HG02642 (cell line): ENCODE results near the gene VEZF1.
A peak's percentile ranks its signal among the peaks of the same experiment; 100 is the strongest.

ENCODE experiments used
- ATAC-seq: cut with Tn5 transposase; IDR thresholded peaks from one replicate; pipeline ENCODE4 v1.9.1; 2021; ENCODE audit warnings: mild to moderate bottlenecking; ENCODE audit not compliant: unreplicated experiment, poor library complexity

VEZF1 gene

GRCh38 chr17:58001461-58002124, 13.5 kb upstream of the VEZF1 start:
- no peak for ATAC-seq

DNA sequence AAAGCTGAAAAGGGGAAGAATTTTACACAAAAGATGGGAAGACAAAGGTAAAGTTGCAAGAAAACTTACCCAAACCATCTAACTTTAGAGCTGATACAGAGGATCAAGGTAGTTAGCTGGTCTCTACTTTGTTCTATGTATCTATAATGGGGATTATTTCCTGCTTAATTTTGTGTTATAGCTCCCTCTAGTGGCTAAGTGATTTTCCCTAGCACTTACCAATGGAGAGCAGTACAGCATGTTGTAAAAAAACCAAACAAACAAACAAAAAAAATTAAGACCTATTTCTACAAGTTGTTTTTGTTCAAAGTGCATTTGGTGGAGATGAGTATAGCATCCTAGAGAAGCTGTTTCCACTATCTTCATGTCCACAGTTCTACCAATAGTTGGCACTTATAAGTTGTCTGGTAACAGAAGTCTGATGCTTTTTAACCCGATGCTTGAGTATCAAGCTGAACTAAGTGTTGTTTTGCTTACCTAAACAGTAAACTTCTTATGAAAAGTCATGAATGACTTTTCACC, 11.5 kb upstream of the VEZF1 start:
- no peak for ATAC-seq

DNA sequence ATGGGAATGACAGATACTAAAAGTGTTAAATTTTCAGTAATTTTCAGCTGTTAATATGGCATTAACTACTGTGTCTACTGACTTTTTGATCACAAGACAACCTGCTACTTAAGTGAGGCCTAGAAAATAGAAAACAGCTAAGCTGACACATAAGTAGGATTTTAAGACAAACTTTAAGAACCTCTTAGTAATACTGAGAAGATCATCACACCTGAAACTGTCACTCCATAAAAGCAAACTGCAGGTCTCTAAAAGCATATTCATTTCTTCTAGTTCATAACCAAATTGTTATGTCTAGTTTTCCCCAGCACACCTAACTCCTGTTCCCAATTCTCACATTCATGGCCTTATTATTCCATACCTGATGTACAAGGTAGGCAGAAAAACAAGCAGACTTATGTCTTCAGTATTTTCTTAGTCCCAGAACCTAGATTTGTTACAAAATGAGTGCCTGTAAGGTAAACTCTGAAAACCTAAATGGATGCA, 11.0 kb upstream of the VEZF1 start:
- no peak for ATAC-seq

GRCh38 chr17:57997085-57997809, 9.2 kb upstream of the VEZF1 start:
- no peak for ATAC-seq

- ATAC-seq = peak; percentile 70
These were observed 7.3 kb upstream of the VEZF1 start for GRCh38 chr17:57995076-57995956.

- no peak for ATAC-seq
These were observed 6.4 kb upstream of the VEZF1 start for GRCh38 chr17:57994436-57994835.

GRCh38 chr17:57993471-57994365, 5.7 kb upstream of the VEZF1 start:
- ATAC-seq = no peak

GRCh38 chr17:57991537-57991936, 3.5 kb upstream of the VEZF1 start:
- no peak for ATAC-seq

GRCh38 chr17:57990037-57990436, 2.0 kb upstream of the VEZF1 start:
- no peak for ATAC-seq

DNA sequence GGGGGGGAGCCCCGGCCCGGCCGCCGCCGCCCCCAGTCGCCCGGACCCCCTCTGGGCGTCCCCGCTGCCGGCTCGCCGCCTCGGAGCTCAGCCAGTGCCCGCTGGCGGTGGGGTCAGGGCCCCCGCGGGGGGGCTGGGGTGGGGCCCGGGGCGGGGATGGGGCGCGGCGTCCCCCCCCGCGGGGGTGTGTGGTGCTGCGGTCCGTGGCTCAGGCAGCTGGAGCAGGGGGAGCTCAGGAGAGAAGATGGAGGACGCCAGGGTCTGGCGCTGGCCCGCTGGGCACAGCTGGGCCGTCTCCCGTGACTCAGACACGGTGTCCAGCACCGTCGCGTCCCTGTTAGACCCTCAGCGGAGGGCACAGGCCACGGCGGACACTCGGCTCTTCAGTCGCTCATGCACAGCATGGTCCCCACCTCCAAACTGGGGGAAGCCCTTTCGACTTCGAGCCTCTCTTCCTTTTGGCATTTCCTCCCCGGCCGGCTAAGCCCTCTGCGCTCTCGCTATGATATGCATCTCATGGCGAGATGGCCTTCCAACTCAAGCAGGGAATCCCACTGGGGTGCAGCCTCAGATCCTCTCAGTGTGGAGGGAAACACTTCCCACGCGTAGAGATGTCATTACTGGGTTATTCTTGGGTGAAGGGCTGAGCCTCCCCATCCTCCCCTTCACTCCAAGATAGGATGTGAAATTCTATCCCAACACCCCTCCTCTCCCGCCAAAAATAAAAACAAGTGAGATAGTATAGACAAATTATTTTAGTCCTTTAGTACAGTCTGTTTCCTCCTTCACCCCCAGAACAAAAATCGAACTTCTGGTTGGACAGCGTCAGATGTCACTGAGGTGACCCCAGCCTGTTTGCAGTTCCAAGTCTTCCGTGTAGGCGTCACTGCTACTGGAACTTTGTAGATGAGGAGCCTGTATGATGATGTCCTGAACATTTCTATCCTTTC, 522 bp upstream of the VEZF1 start:
- ATAC-seq = peak; percentile 80

GRCh38 chr17:57986841-57987580, 1.0 kb downstream of the VEZF1 start:
- ATAC-seq = peak; percentile 17

GRCh38 chr17:57985675-57985974, 2.4 kb downstream of the VEZF1 start:
- no peak for ATAC-seq

- no peak for ATAC-seq
These were observed 2.9 kb downstream of the VEZF1 start for GRCh38 chr17:57984936-57985674.

DNA sequence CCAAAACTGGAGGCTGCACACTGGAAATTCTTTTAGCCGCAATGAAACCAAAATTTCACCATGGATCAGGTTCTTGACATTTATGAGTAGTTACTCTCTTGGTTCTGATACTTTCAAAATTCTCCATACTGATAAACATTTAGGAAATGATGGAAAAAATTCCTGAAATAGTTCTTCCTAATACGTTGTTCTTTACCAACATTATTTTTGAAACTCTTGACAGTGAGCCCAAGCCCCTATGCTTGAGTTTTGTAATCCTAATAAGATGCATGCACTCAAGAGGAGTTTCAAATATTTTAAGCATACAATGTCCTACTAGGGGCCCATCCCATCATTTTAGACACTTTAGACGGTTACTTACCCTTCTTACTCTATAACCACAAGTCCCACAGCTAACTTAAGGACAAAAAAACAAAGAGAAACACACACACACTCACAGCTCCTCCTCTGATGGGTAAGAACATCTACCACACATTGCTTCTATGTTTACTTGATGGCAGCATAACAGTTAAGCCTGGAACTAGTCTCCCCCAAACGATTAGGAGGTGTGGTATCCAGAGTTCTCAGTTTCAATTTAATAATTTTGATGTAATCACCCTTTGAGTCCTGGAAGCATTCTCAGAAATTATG, 3.7 kb downstream of the VEZF1 start:
- no peak for ATAC-seq

GRCh38 chr17:57983446-57983845, 4.6 kb downstream of the VEZF1 start:
- no peak for ATAC-seq

DNA sequence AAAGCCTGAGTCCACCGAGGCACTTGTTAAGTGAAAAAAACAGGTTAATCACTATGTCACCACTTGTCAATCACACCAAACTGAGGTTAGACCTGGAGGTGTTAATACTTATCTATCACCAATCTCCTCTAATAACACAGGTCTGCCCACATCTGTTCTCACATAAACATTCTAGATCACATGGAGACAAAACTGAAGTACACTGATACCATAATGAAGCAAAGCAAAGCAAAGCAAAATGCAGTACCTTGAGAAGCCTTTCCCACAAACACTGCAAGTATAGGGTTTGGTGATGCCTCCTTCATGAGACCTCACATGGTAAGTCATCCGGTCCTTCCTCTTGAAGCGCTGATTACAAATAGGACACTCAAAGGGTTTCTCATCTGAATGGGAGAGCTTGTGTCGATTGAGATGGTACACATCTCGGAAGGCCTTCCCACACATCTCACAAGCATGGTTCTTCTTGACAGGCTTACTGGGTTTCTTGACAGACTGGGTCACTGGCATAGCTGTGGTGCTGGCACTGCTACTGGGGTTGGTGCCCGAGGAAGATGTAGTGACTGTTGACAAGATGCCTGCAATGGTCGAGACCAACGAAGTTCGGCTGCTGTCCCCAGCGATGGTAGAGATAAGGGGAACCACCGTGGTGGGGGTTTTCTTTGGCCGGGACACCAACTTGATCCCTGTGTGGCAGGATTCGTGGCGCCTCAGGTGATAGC, 5.4 kb downstream of the VEZF1 start:
- no peak for ATAC-seq
